ENCODE results near the gene OTUB1.

The OTUB1 gene

DNA sequence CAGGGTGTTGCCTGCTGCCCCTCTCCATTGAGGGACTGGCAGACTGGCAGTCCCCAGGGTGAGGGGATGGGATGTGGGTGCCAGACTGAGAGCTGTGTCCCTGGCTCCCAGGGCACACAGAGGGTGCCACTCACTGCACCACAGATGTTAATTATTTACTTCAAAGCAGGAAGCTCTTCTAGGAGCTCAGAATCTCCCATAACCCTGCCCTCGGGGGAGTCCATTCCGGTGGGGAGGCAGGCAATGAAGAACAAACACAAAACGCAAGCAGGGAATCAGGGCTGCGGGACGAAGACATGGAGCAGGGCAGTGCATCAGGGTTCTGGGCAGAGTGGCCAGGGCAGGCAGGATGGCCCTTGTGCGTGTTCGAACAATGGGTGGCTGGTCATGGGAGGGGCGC, 25.1 kb downstream of the OTUB1 start:
- Histone ChIP-seq H3K27ac (replicated peaks; ENCODE audit: low read length) (no peak overlapping the region), H2BK12ac (ENCODE audit: low read length) (no peak overlapping the region), H4K8ac (ENCODE audit: low read depth, low read length) (no peak overlapping the region), H2BK5ac (ENCODE audit: low read length) (no peak overlapping the region), H3K9ac (ENCODE audit: low read depth, low read length, poor library complexity) (no peak overlapping the region), H2AK5ac (ENCODE audit: low read depth, low read length) (no peak overlapping the region), H2AFZ (ENCODE audit: low read length) (no peak overlapping the region), H3K4me3 (ENCODE audit: low read length in 2 of 2) (no peak overlapping the region), H3K9me3 (replicated peaks in 1 of 2; ENCODE audit: control insufficient read depth in 2 of 2, insufficient read depth in 1 of 2, low read depth in 1 of 2, low read length in 2 of 2) (peaks cover 0 to 3% of the 10 kb centered on the region in 2 donors), H3K27me3 (ENCODE audit: control insufficient read depth in 3 of 3, insufficient read depth in 3 of 3, low read depth in 1 of 3, low read length in 3 of 3) (peaks cover 0 to 36% (median 8%) of the 10 kb centered on the region in 3 experiments), H3K36me3 (replicated peaks in 1 of 2; ENCODE audit: control insufficient read depth in 2 of 2, insufficient read depth in 2 of 2, low read length in 2 of 2) (no peaks in the 10 kb centered on the region), H3K4ac (ENCODE audit: low read length) (no peak overlapping the region), H3K4me1 (ENCODE audit: control insufficient read depth in 2 of 2, insufficient read depth in 1 of 2, low read depth in 1 of 2, low read length in 2 of 2) (peaks cover 18 to 30% of the 10 kb centered on the region in 2 donors), H3K14ac (ENCODE audit: low read length) (no peak overlapping the region), H2BK120ac (ENCODE audit: low read depth, low read length) (no peak overlapping the region), H4K91ac (ENCODE audit: low read depth, low read length, poor library complexity) (no peak overlapping the region), H3K79me1 (ENCODE audit: low read depth, low read length) (peaks cover 3% of the 10 kb centered on the region), H3K23ac (ENCODE audit: low read depth, low read length, poor library complexity) (peak overlapping the region; percentile 25), H2BK15ac (ENCODE audit: low read length) (no peak overlapping the region), H3K4me2 (ENCODE audit: insufficient read depth, low read length, poor library complexity, severe bottlenecking) (no peak overlapping the region), H3K18ac (ENCODE audit: low read length) (peak overlapping the region; percentile 71)
- WGBS, 2 donors (ENCODE audit: extremely low coverage in 2 of 2, insufficient read length in 2 of 2, insufficient replicate concordance in 1 of 2), result no CpG with 5 or more reads among the region's 8 CpGs
- DNase-seq (ENCODE audit: low spot score), result no peak

DNA sequence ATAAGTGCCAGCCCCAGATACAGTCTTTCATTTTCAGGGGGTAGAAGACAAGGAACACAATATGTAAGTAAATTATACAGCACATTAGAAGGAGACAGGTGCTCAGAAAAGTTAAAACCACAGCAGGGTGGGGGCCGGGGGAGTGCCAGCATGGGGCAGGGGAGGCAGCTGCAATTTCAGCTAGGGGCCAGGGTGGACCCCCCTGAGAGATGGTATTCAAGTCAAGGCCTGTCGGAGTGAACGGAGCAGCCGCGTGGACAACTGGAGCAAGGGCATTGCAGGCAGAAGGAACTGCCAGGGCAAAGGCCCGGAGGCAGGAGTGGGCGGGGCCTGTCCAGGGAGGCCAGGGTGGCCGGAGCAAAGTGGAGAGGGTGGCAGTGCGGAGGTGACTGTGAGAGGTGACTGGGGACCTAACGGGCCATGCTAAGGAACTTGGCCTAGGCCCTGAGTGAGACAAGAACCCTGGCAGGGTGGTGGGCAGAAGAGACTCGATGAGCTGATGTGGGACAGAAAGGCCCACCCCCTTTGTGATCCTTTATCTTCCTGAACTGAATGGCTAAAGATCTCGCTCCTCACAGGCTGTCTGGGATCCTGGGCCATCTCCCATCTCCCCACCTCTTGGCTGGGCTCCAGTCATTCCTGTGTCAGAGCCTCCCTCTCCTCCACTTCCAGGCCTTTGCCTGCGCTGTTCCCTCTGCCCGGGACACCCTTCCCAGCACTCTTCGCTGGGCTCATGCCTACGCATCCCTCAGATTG, 27.1 kb downstream of the OTUB1 start:
- Histone ChIP-seq H3K18ac (ENCODE audit: low read length) (peak overlapping the region; percentile 80), H2BK12ac (ENCODE audit: low read length) (no peak overlapping the region), H4K8ac (ENCODE audit: low read depth, low read length) (no peak overlapping the region), H3K36me3 (replicated peaks in 1 of 2; ENCODE audit: control insufficient read depth in 2 of 2, insufficient read depth in 2 of 2, low read length in 2 of 2) (no peaks in the 10 kb centered on the region), H2BK15ac (ENCODE audit: low read length) (no peak overlapping the region), H3K27me3 (ENCODE audit: control insufficient read depth in 3 of 3, insufficient read depth in 3 of 3, low read depth in 1 of 3, low read length in 3 of 3) (peaks cover 0 to 16% (median 8%) of the 10 kb centered on the region in 3 experiments), H4K91ac (ENCODE audit: low read depth, low read length, poor library complexity) (no peak overlapping the region), H2BK120ac (ENCODE audit: low read depth, low read length) (no peak overlapping the region), H2AK5ac (ENCODE audit: low read depth, low read length) (peak overlapping the region; percentile 98), H3K9ac (ENCODE audit: low read depth, low read length, poor library complexity) (no peak overlapping the region), H3K14ac (ENCODE audit: low read length) (peak overlapping the region; percentile 17), H3K4me2 (ENCODE audit: insufficient read depth, low read length, poor library complexity, severe bottlenecking) (no peak overlapping the region), H2BK5ac (ENCODE audit: low read length) (no peak overlapping the region), H2AFZ (ENCODE audit: low read length) (no peak overlapping the region), H3K4me3 (ENCODE audit: low read length in 2 of 2) (no peak overlapping the region), H3K23ac (ENCODE audit: low read depth, low read length, poor library complexity) (no peak overlapping the region), H3K4me1 (ENCODE audit: control insufficient read depth in 2 of 2, insufficient read depth in 1 of 2, low read depth in 1 of 2, low read length in 2 of 2) (peaks cover 6 to 22% of the 10 kb centered on the region in 2 donors), H3K79me1 (ENCODE audit: low read depth, low read length) (peaks cover 3% of the 10 kb centered on the region), H3K4ac (ENCODE audit: low read length) (no peak overlapping the region), H3K27ac (replicated peaks; ENCODE audit: low read length) (no peak overlapping the region), H3K9me3 (replicated peaks in 1 of 2; ENCODE audit: control insufficient read depth in 2 of 2, insufficient read depth in 1 of 2, low read depth in 1 of 2, low read length in 2 of 2) (peaks cover 0 to 3% of the 10 kb centered on the region in 2 donors)
- no peak for DNase-seq (ENCODE audit: low spot score)
- no CpG with 5 or more reads among the region's 16 CpGs for WGBS, 2 donors (ENCODE audit: extremely low coverage in 2 of 2, insufficient read length in 2 of 2, insufficient replicate concordance in 1 of 2)

DNA sequence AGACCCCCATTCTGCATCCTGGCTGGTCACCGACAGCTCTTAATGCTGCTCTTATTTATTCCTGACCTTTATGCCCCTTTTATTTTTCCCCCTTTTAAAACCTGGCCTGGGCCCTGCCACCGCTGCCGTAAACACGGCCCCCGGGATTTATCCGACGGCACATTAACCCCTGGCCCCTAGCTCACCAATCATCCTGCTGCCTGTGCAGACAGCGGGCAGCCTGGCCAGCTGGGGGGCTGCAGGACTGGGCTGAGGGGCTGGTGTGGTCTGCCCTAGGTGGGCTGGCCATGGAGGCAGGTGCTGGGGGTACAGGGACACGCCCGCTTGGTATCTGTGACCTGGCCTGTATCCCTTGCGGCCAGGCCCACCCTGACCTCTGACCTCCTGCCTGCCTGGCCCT, 28.1 kb downstream of the OTUB1 start:
- H3K27me3 ChIP-seq (ENCODE audit: control insufficient read depth in 3 of 3, insufficient read depth in 3 of 3, low read depth in 1 of 3, low read length in 3 of 3), result peaks cover 0 to 8% (median 7%) of the 10 kb centered on the region in 3 experiments
- H3K18ac ChIP-seq (ENCODE audit: low read length), result peak overlapping the region; percentile 80
- no peak overlapping the region for H4K8ac ChIP-seq (ENCODE audit: low read depth, low read length)
- H3K4ac ChIP-seq (ENCODE audit: low read length), result no peak overlapping the region
- H2BK5ac ChIP-seq (ENCODE audit: low read length), result no peak overlapping the region
- no peak overlapping the region for H3K23ac ChIP-seq (ENCODE audit: low read depth, low read length, poor library complexity)
- peaks cover 0 to 3% of the 10 kb centered on the region in 2 donors for H3K9me3 ChIP-seq (replicated peaks in 1 of 2; ENCODE audit: control insufficient read depth in 2 of 2, insufficient read depth in 1 of 2, low read depth in 1 of 2, low read length in 2 of 2)
- no peak for DNase-seq (ENCODE audit: low spot score)
- no peak overlapping the region for H3K4me3 ChIP-seq (ENCODE audit: low read length in 2 of 2)
- H3K27ac ChIP-seq (replicated peaks; ENCODE audit: low read length), result no peak overlapping the region
- H2AFZ ChIP-seq (ENCODE audit: low read length), result no peak overlapping the region
- no peaks in the 10 kb centered on the region for H3K36me3 ChIP-seq (replicated peaks in 1 of 2; ENCODE audit: control insufficient read depth in 2 of 2, insufficient read depth in 2 of 2, low read length in 2 of 2)
- no peak overlapping the region for H2BK120ac ChIP-seq (ENCODE audit: low read depth, low read length)
- H3K4me2 ChIP-seq (ENCODE audit: insufficient read depth, low read length, poor library complexity, severe bottlenecking), result no peak overlapping the region
- no peak overlapping the region for H4K91ac ChIP-seq (ENCODE audit: low read depth, low read length, poor library complexity)
- H3K79me1 ChIP-seq (ENCODE audit: low read depth, low read length), result peaks cover 3% of the 10 kb centered on the region
- H2BK12ac ChIP-seq (ENCODE audit: low read length), result peak overlapping the region; percentile 58
- peak overlapping the region; percentile 60 for H3K9ac ChIP-seq (ENCODE audit: low read depth, low read length, poor library complexity)
- H3K4me1 ChIP-seq (ENCODE audit: control insufficient read depth in 2 of 2, insufficient read depth in 1 of 2, low read depth in 1 of 2, low read length in 2 of 2), result peaks cover 6 to 22% of the 10 kb centered on the region in 2 donors
- H2AK5ac ChIP-seq (ENCODE audit: low read depth, low read length), result peak overlapping the region; percentile 98
- no peak overlapping the region for H3K14ac ChIP-seq (ENCODE audit: low read length)
- WGBS, 2 donors (ENCODE audit: extremely low coverage in 2 of 2, insufficient read length in 2 of 2, insufficient replicate concordance in 1 of 2), result no CpG with 5 or more reads among the region's 11 CpGs
- no peak overlapping the region for H2BK15ac ChIP-seq (ENCODE audit: low read length)

DNA sequence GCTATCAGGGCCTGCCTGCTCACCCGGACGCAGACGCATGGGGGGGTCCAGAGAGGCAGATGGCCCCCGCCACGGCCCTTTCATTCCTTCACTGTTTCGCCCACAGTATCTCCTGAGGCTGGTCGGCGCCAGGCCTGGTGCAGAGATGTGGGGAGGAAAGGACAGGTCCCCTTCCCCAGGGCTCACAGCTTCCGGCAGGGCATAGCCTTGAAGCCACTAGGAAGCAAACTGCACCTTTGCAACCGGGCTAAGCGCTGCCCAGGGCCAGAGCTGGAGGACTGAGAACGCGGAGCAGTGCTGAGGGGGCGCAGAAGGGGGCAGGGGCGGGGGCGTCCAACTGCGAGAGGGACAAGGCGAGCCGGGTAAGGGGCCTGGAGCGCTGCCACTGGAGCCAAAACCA, 29.3 kb downstream of the OTUB1 start:
- peaks cover 0 to under 1% of the 10 kb centered on the region in 2 donors for H3K9me3 ChIP-seq (replicated peaks in 1 of 2; ENCODE audit: control insufficient read depth in 2 of 2, insufficient read depth in 1 of 2, low read depth in 1 of 2, low read length in 2 of 2)
- H2BK15ac ChIP-seq (ENCODE audit: low read length), result peak overlapping the region; percentile 85
- no peak overlapping the region for H3K18ac ChIP-seq (ENCODE audit: low read length)
- H2BK12ac ChIP-seq (ENCODE audit: low read length), result peak overlapping the region; percentile 58
- no peak overlapping the region for H3K4ac ChIP-seq (ENCODE audit: low read length)
- no peak for DNase-seq (ENCODE audit: low spot score)
- H2BK120ac ChIP-seq (ENCODE audit: low read depth, low read length), result no peak overlapping the region
- peaks cover 5% of the 10 kb centered on the region for H3K79me1 ChIP-seq (ENCODE audit: low read depth, low read length)
- no peak overlapping the region for H3K4me2 ChIP-seq (ENCODE audit: insufficient read depth, low read length, poor library complexity, severe bottlenecking)
- H3K14ac ChIP-seq (ENCODE audit: low read length), result no peak overlapping the region
- H3K9ac ChIP-seq (ENCODE audit: low read depth, low read length, poor library complexity), result peak overlapping the region; percentile 44
- no CpG with 5 or more reads among the region's 20 CpGs for WGBS, 2 donors (ENCODE audit: extremely low coverage in 2 of 2, insufficient read length in 2 of 2, insufficient replicate concordance in 1 of 2)
- no peak overlapping the region for H3K23ac ChIP-seq (ENCODE audit: low read depth, low read length, poor library complexity)
- H2AK5ac ChIP-seq (ENCODE audit: low read depth, low read length), result peak overlapping the region; percentile 94
- H2AFZ ChIP-seq (ENCODE audit: low read length), result no peak overlapping the region
- peak overlapping the region; percentile 43 for H4K8ac ChIP-seq (ENCODE audit: low read depth, low read length)
- H2BK5ac ChIP-seq (ENCODE audit: low read length), result peak overlapping the region; percentile 39
- no peak overlapping the region for H3K4me3 ChIP-seq (ENCODE audit: low read length in 2 of 2)
- no peaks in the 10 kb centered on the region for H3K36me3 ChIP-seq (replicated peaks in 1 of 2; ENCODE audit: control insufficient read depth in 2 of 2, insufficient read depth in 2 of 2, low read length in 2 of 2)
- H3K27ac ChIP-seq (replicated peaks; ENCODE audit: low read length), result no peak overlapping the region
- H3K27me3 ChIP-seq (ENCODE audit: control insufficient read depth in 3 of 3, insufficient read depth in 3 of 3, low read depth in 1 of 3, low read length in 3 of 3), result peaks cover 0 to 11% (median 3%) of the 10 kb centered on the region in 3 experiments
- no peak overlapping the region for H4K91ac ChIP-seq (ENCODE audit: low read depth, low read length, poor library complexity)
- peaks cover 6 to 22% of the 10 kb centered on the region in 2 donors for H3K4me1 ChIP-seq (ENCODE audit: control insufficient read depth in 2 of 2, insufficient read depth in 1 of 2, low read depth in 1 of 2, low read length in 2 of 2)
